ENCODE measurements around the gene CHST10. TPM values are rescaled to one million over a fixed set of nuclear protein-coding genes. Genes with fewer than 3 reads are reported as not detected.

The CHST10 gene
- total and polyA plus RNA-seq, 5 donors from 2014 or later: 0.20 to 0.81 (median 0.75) TPM; not detected in 2

DNA sequence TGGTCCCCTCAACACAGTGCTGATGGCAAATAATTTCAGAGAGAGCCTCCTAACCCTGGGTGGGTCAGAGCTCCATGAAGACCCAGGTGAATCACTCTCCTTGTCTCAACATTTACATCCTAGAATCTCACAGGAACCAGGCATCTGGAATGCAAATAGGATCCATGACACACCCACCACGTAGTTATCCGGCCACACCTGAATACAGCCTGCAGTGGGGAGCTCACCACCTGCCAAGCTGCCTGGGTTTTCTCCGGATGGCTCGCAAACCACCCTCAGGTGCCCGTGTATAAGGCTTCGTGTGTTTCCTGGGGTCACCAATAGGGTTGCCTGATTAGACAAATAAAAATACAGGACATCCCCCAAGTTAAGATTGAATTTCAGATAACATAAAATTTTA lies 9.9 kb downstream of the CHST10 start:
- H3K4me1 Mint-ChIP-seq: no peaks in the 10 kb centered on the region
- Histone ChIP-seq H3K36me3 (ENCODE audit: control insufficient read depth, insufficient read depth, low read length) (no peaks in the 10 kb centered on the region), H3K27me3 (ENCODE audit: control insufficient read depth, insufficient read depth, low read length) (no peaks in the 10 kb centered on the region), H3K9me3 (ENCODE audit: control insufficient read depth in 2 of 2, low read length in 2 of 2) (no peaks in the 10 kb centered on the region), H3K4me1 (ENCODE audit: control insufficient read depth, insufficient read depth, low read length, poor library complexity, severe bottlenecking) (no peaks in the 10 kb centered on the region), H3K4me3 (ENCODE audit: low read depth, low read length) (no peak overlapping the region), H3K27ac (ENCODE audit: insufficient read depth, low read length, poor library complexity, severe bottlenecking) (no peak overlapping the region)
- ATAC-seq (ENCODE audit: low read depth in 2 of 2) (no peak), DNase-seq (no peak)
- H3K9me3 Mint-ChIP-seq: no peaks in the 10 kb centered on the region
- H3K36me3 Mint-ChIP-seq: no peaks in the 10 kb centered on the region
- H3K27ac Mint-ChIP-seq: no peak overlapping the region
- no peak overlapping the region for H3K4me3 Mint-ChIP-seq
- H3K27me3 Mint-ChIP-seq: no peaks in the 10 kb centered on the region

DNA sequence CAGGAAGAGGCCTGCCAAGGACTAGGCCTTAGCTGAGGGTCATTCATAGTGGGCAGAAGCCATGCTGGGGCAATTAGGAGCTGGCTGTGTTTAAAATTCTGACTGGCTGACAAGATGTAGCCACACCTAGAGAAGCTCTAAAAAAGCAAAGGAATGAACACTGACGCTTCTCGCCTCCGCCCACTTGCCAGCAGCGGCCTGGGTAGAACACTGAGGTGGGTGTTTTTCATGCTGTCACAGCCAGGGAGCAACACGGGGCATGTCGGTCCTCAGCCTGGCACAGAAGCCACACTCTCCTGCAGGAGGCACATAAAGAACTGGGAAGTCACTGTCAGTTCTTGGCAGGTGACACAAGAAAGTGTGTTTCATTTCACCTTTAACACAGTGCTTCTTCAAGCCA lies 10.4 kb downstream of the CHST10 start:
- no peaks in the 10 kb centered on the region for H3K27me3 ChIP-seq (ENCODE audit: control insufficient read depth, insufficient read depth, low read length)
- no peaks in the 10 kb centered on the region for H3K36me3 ChIP-seq (ENCODE audit: control insufficient read depth, insufficient read depth, low read length)
- no peak overlapping the region for H3K4me3 ChIP-seq (ENCODE audit: low read depth, low read length)
- Mint-ChIP-seq H3K4me3 (no peak overlapping the region), H3K36me3 (no peaks in the 10 kb centered on the region), H3K9me3 (no peaks in the 10 kb centered on the region), H3K27ac (no peak overlapping the region), H3K27me3 (no peaks in the 10 kb centered on the region), H3K4me1 (no peaks in the 10 kb centered on the region)
- no peaks in the 10 kb centered on the region for H3K9me3 ChIP-seq (ENCODE audit: control insufficient read depth in 2 of 2, low read length in 2 of 2)
- DNase-seq (no peak), ATAC-seq (ENCODE audit: low read depth in 2 of 2) (no peak)
- no peaks in the 10 kb centered on the region for H3K4me1 ChIP-seq (ENCODE audit: control insufficient read depth, insufficient read depth, low read length, poor library complexity, severe bottlenecking)
- no peak overlapping the region for H3K27ac ChIP-seq (ENCODE audit: insufficient read depth, low read length, poor library complexity, severe bottlenecking)

DNA sequence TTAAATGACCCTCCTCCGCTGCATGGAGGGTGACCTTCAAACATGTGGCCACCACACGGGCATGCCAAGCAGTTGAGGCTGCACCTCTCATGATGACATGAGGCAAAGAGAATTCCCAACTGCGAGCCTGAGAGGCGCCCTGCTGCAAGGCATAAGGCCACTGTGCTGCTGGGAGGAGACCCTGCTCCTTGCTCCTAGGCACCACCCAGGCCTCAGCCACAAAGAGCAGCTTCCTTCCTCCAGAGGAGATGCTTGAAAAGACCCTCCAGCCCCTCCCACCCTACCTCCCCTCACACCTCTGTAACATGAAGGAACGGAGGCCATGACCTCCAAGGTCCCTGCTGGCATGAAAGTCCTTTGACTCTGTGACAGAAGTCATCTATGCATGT lies 11.4 kb downstream of the CHST10 start:
- Mint-ChIP-seq H3K4me1 (no peaks in the 10 kb centered on the region), H3K27ac (no peak overlapping the region), H3K4me3 (no peak overlapping the region), H3K9me3 (no peaks in the 10 kb centered on the region), H3K36me3 (no peaks in the 10 kb centered on the region), H3K27me3 (no peaks in the 10 kb centered on the region)
- DNase-seq: no peak
- no peak for ATAC-seq (ENCODE audit: low read depth in 2 of 2)
- Histone ChIP-seq H3K27me3 (ENCODE audit: control insufficient read depth, insufficient read depth, low read length) (no peaks in the 10 kb centered on the region), H3K27ac (ENCODE audit: insufficient read depth, low read length, poor library complexity, severe bottlenecking) (no peak overlapping the region), H3K4me1 (ENCODE audit: control insufficient read depth, insufficient read depth, low read length, poor library complexity, severe bottlenecking) (no peaks in the 10 kb centered on the region), H3K36me3 (ENCODE audit: control insufficient read depth, insufficient read depth, low read length) (no peaks in the 10 kb centered on the region), H3K4me3 (ENCODE audit: low read depth, low read length) (no peak overlapping the region), H3K9me3 (ENCODE audit: control insufficient read depth in 2 of 2, low read length in 2 of 2) (no peaks in the 10 kb centered on the region)

- H3K4me1 ChIP-seq (ENCODE audit: control insufficient read depth, insufficient read depth, low read length, poor library complexity, severe bottlenecking): no peaks in the 10 kb centered on the region
- Mint-ChIP-seq H3K9me3 (no peaks in the 10 kb centered on the region), H3K36me3 (no peaks in the 10 kb centered on the region), H3K27me3 (no peaks in the 10 kb centered on the region), H3K27ac (no peak overlapping the region), H3K4me3 (no peak overlapping the region), H3K4me1 (no peaks in the 10 kb centered on the region)
- ATAC-seq (ENCODE audit: low read depth in 2 of 2) (no peak), DNase-seq (no peak)
- H3K27ac ChIP-seq (ENCODE audit: insufficient read depth, low read length, poor library complexity, severe bottlenecking): no peak overlapping the region
- no peaks in the 10 kb centered on the region for H3K9me3 ChIP-seq (ENCODE audit: control insufficient read depth in 2 of 2, low read length in 2 of 2)
- no peaks in the 10 kb centered on the region for H3K27me3 ChIP-seq (ENCODE audit: control insufficient read depth, insufficient read depth, low read length)
- H3K36me3 ChIP-seq (ENCODE audit: control insufficient read depth, insufficient read depth, low read length): no peaks in the 10 kb centered on the region
- H3K4me3 ChIP-seq (ENCODE audit: low read depth, low read length): no peak overlapping the region
These were observed 11.9 kb downstream of the CHST10 start for GRCh38 chr2:100405403-100406119.

DNA sequence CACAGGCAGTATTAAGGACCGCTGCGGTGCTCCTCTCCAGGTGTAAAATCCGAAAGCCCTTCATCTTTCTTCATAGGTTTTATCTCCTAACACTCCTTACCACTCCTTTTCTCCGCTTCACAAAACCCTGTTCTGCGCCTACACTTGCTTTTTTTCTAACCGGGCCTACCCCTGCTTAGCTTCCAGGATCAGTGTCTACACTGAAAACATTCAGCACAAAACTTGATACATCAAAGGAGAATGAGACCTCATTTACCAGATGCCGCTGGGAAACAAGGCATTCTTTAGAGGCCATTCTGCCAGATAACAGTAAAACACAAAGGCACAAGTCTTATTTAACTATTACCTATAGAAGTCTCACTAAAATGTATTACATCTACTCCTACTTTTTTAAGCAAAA lies 13.1 kb downstream of the CHST10 start:
- Histone ChIP-seq H3K27ac (ENCODE audit: insufficient read depth, low read length, poor library complexity, severe bottlenecking) (no peak overlapping the region), H3K36me3 (ENCODE audit: control insufficient read depth, insufficient read depth, low read length) (no peaks in the 10 kb centered on the region), H3K9me3 (ENCODE audit: control insufficient read depth in 2 of 2, low read length in 2 of 2) (no peaks in the 10 kb centered on the region), H3K4me1 (ENCODE audit: control insufficient read depth, insufficient read depth, low read length, poor library complexity, severe bottlenecking) (no peaks in the 10 kb centered on the region), H3K27me3 (ENCODE audit: control insufficient read depth, insufficient read depth, low read length) (no peaks in the 10 kb centered on the region), H3K4me3 (ENCODE audit: low read depth, low read length) (no peak overlapping the region)
- DNase-seq: no peak
- Mint-ChIP-seq H3K36me3 (no peaks in the 10 kb centered on the region), H3K27me3 (no peaks in the 10 kb centered on the region), H3K4me1 (no peaks in the 10 kb centered on the region), H3K4me3 (no peak overlapping the region), H3K27ac (no peak overlapping the region), H3K9me3 (no peaks in the 10 kb centered on the region)
- no peak for ATAC-seq (ENCODE audit: low read depth in 2 of 2)

DNA sequence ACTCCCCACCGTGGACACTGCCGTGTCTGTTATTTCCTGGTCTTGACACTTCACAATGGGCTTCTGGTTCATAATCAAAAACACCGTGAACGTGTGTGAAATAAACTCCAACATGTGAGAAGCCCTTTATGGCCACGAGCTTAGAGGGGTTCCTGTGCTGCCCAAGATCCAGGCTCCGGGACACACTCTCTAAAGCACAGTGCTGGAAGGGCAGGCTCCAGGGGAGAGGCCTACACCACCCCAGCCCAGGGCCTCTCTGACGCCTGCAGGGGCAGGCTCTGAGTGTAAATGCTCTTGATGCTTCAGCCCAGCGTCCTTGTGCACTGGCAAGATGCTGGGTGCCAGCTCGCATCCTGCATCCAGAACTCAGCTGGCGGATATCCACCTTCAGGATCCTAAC lies 13.7 kb downstream of the CHST10 start:
- Mint-ChIP-seq H3K4me3 (no peak overlapping the region), H3K36me3 (no peaks in the 10 kb centered on the region), H3K4me1 (no peaks in the 10 kb centered on the region), H3K9me3 (no peaks in the 10 kb centered on the region), H3K27me3 (no peaks in the 10 kb centered on the region), H3K27ac (no peak overlapping the region)
- no peak for DNase-seq
- H3K27ac ChIP-seq (ENCODE audit: insufficient read depth, low read length, poor library complexity, severe bottlenecking): no peak overlapping the region
- no peak for ATAC-seq (ENCODE audit: low read depth in 2 of 2)
- H3K4me1 ChIP-seq (ENCODE audit: control insufficient read depth, insufficient read depth, low read length, poor library complexity, severe bottlenecking): no peaks in the 10 kb centered on the region
- H3K36me3 ChIP-seq (ENCODE audit: control insufficient read depth, insufficient read depth, low read length): no peaks in the 10 kb centered on the region
- H3K9me3 ChIP-seq (ENCODE audit: control insufficient read depth in 2 of 2, low read length in 2 of 2): no peaks in the 10 kb centered on the region
- no peak overlapping the region for H3K4me3 ChIP-seq (ENCODE audit: low read depth, low read length)
- H3K27me3 ChIP-seq (ENCODE audit: control insufficient read depth, insufficient read depth, low read length): no peaks in the 10 kb centered on the region

DNA sequence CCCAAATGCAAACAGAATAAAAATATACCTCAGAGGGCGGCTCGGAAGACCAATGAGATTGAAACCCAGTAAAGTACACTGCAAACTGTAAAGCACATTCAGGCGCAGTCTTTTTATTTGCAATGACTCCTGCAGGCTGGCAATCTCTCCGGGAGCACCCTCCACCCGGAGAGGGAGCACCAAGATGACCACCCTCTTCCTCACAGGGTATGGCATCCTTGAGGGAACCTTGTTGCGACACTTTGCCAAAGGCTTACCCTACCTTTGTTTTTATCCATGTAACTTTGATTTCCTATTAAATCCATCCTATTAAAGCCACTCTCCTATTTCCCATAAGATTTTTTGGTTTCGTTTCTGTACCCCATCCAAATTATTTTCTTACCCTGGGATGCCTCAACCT lies 16.2 kb downstream of the CHST10 start:
- Mint-ChIP-seq H3K4me1 (no peaks in the 10 kb centered on the region), H3K36me3 (no peaks in the 10 kb centered on the region), H3K27ac (no peak overlapping the region), H3K27me3 (no peaks in the 10 kb centered on the region), H3K9me3 (no peaks in the 10 kb centered on the region), H3K4me3 (no peak overlapping the region)
- H3K9me3 ChIP-seq (ENCODE audit: control insufficient read depth in 2 of 2, low read length in 2 of 2): no peaks in the 10 kb centered on the region
- H3K4me3 ChIP-seq (ENCODE audit: low read depth, low read length): no peak overlapping the region
- ATAC-seq (ENCODE audit: low read depth in 2 of 2) (no peak), DNase-seq (no peak)
- H3K27me3 ChIP-seq (ENCODE audit: control insufficient read depth, insufficient read depth, low read length): no peaks in the 10 kb centered on the region
- no peaks in the 10 kb centered on the region for H3K36me3 ChIP-seq (ENCODE audit: control insufficient read depth, insufficient read depth, low read length)
- H3K27ac ChIP-seq (ENCODE audit: insufficient read depth, low read length, poor library complexity, severe bottlenecking): no peak overlapping the region
- no peaks in the 10 kb centered on the region for H3K4me1 ChIP-seq (ENCODE audit: control insufficient read depth, insufficient read depth, low read length, poor library complexity, severe bottlenecking)

DNA sequence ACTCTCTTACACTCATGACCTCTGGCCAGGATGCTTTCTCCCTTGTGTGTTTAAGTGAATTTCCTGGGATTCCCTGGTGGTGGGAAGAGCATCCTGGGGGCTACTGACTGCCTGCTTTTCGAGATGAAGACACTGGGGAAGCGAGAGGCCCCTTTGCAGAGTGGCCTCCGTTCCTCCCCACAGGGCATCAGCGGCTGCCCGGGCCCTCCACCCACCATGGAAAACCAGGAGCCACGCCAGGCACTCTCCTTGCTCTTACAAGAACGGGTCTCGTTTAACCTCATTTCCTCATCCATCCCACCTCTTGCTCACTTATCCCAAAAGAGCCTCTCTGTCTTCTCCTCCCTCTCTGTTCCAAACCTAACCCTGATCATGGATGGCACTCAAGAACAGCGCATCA lies 17.8 kb downstream of the CHST10 start:
- H3K4me1 ChIP-seq (ENCODE audit: control insufficient read depth, insufficient read depth, low read length, poor library complexity, severe bottlenecking): no peaks in the 10 kb centered on the region
- no peaks in the 10 kb centered on the region for H3K4me1 Mint-ChIP-seq
- DNase-seq: no peak
- no peak overlapping the region for H3K27ac ChIP-seq (ENCODE audit: insufficient read depth, low read length, poor library complexity, severe bottlenecking)
- no peaks in the 10 kb centered on the region for H3K9me3 Mint-ChIP-seq
- no peaks in the 10 kb centered on the region for H3K36me3 Mint-ChIP-seq
- H3K27me3 ChIP-seq (ENCODE audit: control insufficient read depth, insufficient read depth, low read length): no peaks in the 10 kb centered on the region
- no peak overlapping the region for H3K4me3 ChIP-seq (ENCODE audit: low read depth, low read length)
- ATAC-seq (ENCODE audit: low read depth in 2 of 2): no peak
- no peak overlapping the region for H3K27ac Mint-ChIP-seq
- no peaks in the 10 kb centered on the region for H3K9me3 ChIP-seq (ENCODE audit: control insufficient read depth in 2 of 2, low read length in 2 of 2)
- no peaks in the 10 kb centered on the region for H3K36me3 ChIP-seq (ENCODE audit: control insufficient read depth, insufficient read depth, low read length)
- H3K4me3 Mint-ChIP-seq: no peak overlapping the region
- no peaks in the 10 kb centered on the region for H3K27me3 Mint-ChIP-seq

Data from CD4-positive, CD25-positive, alpha-beta regulatory T cell (primary cell).